AG10803 (cell line): ENCODE measurements around the gene ANKRD44.
"Not testable (repeated sequence)": the region's sequence is repeated elsewhere in the genome, so short reads cannot be mapped to it uniquely, and the experiment has no call there.

Experiments
- DNase-seq: peaks from one replicate; pipeline ENCODE4 v3.0.0; 2010; ENCODE audit warnings: low read depth
- H3K4me3 ChIP-seq: 2 replicates; pipeline ENCODE4 v1.5.1; 2011; ENCODE audit warnings: mild to moderate bottlenecking, low read length, control low read depth
- CTCF ChIP-seq: conservative IDR thresholded peaks from 2 replicates; pipeline ENCODE4 v1.5.1; 2011; ENCODE audit warnings: mild to moderate bottlenecking, low read length, control low read depth, inconsistent platforms

The ANKRD44 gene

DNA sequence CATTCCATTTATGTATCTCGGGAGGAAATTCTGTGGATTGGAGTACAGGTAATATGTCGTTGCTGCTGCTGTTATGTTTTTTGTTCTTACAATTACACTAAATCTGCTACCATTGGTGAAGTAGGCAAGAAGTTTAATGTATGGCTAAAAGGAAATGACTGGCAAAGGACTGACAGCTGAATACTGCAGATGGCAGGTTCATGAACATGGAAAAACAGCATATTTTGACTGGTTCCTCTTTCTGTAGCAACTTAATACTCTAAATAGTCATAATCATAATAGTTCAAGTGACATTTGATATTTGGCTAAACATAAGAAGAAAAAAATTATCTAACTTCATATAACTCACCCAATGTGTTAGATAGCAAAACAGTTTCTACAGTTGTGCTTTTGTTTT lies 299.6 kb downstream of the ANKRD44 start:
- TF ChIP-seq CTCF: no peak
- no peak overlapping the region for H3K4me3 ChIP-seq
- DNase-seq: no peak

GRCh38 chr2:197010200-197011020 lies 300.2 kb downstream of the ANKRD44 start:
- no peak for DNase-seq
- no peak overlapping the region for H3K4me3 ChIP-seq
- no peak for TF ChIP-seq CTCF

DNA sequence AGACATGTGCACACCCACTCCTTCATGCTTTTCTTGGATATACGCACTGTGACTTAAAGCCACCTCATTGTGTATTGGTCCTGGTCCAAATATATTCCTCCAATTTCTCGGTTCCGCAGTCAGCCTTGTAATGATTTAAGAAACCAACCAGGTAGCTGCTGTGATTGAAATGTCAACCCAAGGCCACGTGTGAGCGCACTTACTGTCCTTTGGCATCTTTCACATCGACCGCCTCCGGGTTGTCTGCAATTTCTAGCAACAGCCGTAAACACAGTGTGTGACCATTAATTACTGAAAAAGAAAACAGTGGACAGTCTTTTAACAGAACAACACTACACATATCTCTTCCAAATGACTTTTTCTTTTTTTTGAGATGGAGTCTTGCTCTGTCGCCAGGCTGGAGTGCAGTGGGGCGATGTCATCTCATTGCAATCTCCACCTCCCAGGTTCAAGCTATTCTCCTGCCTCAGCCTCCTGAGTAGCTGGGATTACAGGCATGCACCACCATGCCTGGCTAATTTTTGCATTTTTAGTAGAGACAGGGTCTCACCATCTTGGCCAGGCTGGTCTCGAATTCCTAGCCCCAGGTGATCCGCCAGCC lies 301.7 kb downstream of the ANKRD44 start:
- not testable (repeated sequence) for H3K4me3 ChIP-seq, DNase-seq

GRCh38 chr2:197007716-197008628 lies 302.6 kb downstream of the ANKRD44 start:
- TF ChIP-seq CTCF: no peak
- no peak overlapping the region for H3K4me3 ChIP-seq
- peak; percentile 37 for DNase-seq

DNA sequence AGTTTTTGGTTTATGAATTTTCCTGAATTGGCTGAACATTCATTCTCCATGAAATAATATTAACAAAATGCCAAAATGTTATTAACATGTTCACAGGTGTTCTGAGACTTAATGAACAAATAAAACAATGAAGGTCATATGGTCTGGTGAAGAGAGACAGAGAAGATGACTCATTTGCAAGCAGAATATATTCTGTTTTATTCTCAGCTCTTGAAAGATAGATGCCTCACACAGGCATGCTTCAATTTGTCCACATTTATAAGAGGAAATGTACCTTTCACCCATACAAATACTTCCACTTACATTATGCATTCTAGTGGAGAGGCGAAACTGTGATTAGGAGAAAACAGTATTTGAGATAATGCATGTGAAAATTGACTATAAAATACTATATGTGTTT lies 308.7 kb downstream of the ANKRD44 start:
- no peak for TF ChIP-seq CTCF
- DNase-seq: no peak
- H3K4me3 ChIP-seq: no peak overlapping the region

GRCh38 chr2:196995757-196996314 lies 314.7 kb downstream of the ANKRD44 start:
- DNase-seq: peak; percentile 14
- no peak overlapping the region for H3K4me3 ChIP-seq
- no peak for TF ChIP-seq CTCF

GRCh38 chr2:196994764-196995163 lies 315.8 kb downstream of the ANKRD44 start:
- no peak for DNase-seq
- no peak for TF ChIP-seq CTCF

More at GRCh38 chr2:196994764-196995163, 315.8 kb downstream of the ANKRD44 start:
- H3K4me3 ChIP-seq: no peak overlapping the region
